ENCODE results near the gene DCST2. TPM values are rescaled to one million over a fixed set of nuclear protein-coding genes. Genes with fewer than 3 reads are reported as not detected.

Gene DCST2
- total RNA-seq, 2 donors from 2014 or later, result not detected

GRCh38 chr1:155030899-155031298 lies 2.7 kb downstream of the DCST2 start:
- TF ChIP-seq, protein P1, sequence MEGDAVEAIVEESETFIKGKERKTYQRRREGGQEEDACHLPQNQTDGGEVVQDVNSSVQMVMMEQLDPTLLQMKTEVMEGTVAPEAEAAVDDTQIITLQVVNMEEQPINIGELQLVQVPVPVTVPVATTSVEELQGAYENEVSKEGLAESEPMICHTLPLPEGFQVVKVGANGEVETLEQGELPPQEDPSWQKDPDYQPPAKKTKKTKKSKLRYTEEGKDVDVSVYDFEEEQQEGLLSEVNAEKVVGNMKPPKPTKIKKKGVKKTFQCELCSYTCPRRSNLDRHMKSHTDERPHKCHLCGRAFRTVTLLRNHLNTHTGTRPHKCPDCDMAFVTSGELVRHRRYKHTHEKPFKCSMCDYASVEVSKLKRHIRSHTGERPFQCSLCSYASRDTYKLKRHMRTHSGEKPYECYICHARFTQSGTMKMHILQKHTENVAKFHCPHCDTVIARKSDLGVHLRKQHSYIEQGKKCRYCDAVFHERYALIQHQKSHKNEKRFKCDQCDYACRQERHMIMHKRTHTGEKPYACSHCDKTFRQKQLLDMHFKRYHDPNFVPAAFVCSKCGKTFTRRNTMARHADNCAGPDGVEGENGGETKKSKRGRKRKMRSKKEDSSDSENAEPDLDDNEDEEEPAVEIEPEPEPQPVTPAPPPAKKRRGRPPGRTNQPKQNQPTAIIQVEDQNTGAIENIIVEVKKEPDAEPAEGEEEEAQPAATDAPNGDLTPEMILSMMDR (IDR thresholded peaks at IDR 0.05), result no peak
- Histone ChIP-seq H3K9me3 (no peaks in the 10 kb centered on the region), H3K4me1 (no peaks in the 10 kb centered on the region), H3K36me3 (no peaks in the 10 kb centered on the region), H3K27me3 (no peaks in the 10 kb centered on the region), H3K4me3 (no peak overlapping the region), H3K27ac (no peak overlapping the region)
- DNase-seq (ENCODE audit: low spot score), result no peak

- TF ChIP-seq, protein P1 (IDR thresholded peaks at IDR 0.05), result no peak
- H3K27me3 ChIP-seq, result no peaks in the 10 kb centered on the region
Observed at GRCh38 chr1:155030243-155030795, 3.3 kb downstream of the DCST2 start.

DNA sequence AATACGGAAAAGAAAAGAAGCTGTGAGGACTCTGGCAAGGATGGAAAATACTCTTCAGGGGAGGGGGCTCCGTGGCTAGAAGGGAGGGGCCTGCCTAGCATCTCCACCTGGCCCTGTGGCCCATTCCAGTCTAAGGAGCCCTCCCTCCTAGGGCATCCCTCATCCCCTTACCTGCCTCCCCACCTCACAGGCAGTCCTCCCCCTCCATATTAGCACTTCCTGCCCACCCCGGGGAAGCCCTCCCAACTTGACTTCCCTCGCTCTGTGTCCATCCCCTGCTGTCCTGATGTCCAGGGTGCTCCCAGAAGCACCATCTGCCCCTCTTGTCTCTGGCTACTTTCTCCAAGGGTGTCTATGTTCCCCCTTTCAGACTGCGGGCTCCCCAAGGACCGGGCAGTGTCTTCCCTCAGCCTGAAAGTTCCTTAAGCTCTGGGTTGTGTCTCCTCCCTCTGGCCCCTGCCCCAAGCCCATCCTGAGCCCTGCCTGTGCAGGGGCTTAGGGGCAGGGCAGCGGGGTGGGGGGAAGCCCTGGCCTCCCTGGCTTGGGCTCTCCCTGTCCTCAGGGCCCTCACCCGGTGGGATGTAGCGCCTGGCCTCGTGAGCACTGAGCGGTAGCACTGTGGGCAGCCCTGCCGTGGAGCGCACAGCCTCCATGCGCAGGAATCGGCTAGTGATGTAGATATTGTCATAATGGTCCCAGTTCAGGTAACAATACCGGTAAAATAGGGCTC lies 3.9 kb downstream of the DCST2 start:
- Histone ChIP-seq H3K4me1 (no peaks in the 10 kb centered on the region), H3K27me3 (no peaks in the 10 kb centered on the region), H3K27ac (no peak overlapping the region), H3K9me3 (no peaks in the 10 kb centered on the region), H3K4me3 (no peak overlapping the region), H3K36me3 (no peaks in the 10 kb centered on the region)
- no peak for DNase-seq (ENCODE audit: low spot score)
- TF ChIP-seq, protein P1 (IDR thresholded peaks at IDR 0.05), result no peak

More at GRCh38 chr1:155030243-155030795, 3.3 kb downstream of the DCST2 start:
- Histone ChIP-seq H3K9me3 (no peaks in the 10 kb centered on the region), H3K27ac (no peak overlapping the region), H3K36me3 (no peaks in the 10 kb centered on the region), H3K4me3 (no peak overlapping the region), H3K4me1 (no peaks in the 10 kb centered on the region)
- no peak for DNase-seq (ENCODE audit: low spot score)

- Histone ChIP-seq H3K4me3 (no peak overlapping the region), H3K9me3 (no peaks in the 10 kb centered on the region), H3K36me3 (no peaks in the 10 kb centered on the region), H3K27me3 (no peaks in the 10 kb centered on the region), H3K27ac (no peak overlapping the region), H3K4me1 (no peaks in the 10 kb centered on the region)
- TF ChIP-seq, protein P1 (IDR thresholded peaks at IDR 0.05), result no peak
- no peak for DNase-seq (ENCODE audit: low spot score)
Observed at GRCh38 chr1:155026588-155026987, 7.0 kb downstream of the DCST2 start.

DNA sequence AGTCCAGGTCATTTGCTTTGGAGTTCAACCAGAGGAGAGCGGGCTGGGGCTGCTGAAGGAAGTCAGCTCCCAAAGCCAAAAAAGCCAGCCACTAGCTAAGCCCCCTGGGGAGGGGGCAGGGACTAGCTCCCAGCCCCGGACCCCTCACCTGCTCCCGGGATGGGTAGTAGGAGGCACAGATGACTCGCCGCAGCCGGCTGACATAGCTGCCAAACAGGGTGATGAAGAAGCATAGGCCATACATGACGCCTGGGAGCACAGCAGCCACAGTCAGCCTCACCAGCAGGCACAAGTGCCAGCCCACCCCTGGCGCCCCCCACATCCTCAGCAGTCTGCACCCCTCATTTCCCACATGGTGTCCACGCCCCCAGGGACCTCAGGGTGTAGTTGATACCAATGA lies 7.4 kb downstream of the DCST2 start:
- H3K36me3 ChIP-seq, result no peaks in the 10 kb centered on the region
- H3K9me3 ChIP-seq, result no peaks in the 10 kb centered on the region
- no peaks in the 10 kb centered on the region for H3K27me3 ChIP-seq
- H3K4me3 ChIP-seq, result no peak overlapping the region
- no peaks in the 10 kb centered on the region for H3K4me1 ChIP-seq
- no peak overlapping the region for H3K27ac ChIP-seq
- DNase-seq (ENCODE audit: low spot score), result no peak
- TF ChIP-seq, protein P1 (IDR thresholded peaks at IDR 0.05), result no peak

Measured in right atrium auricular region (tissue), 2 donors.